ENCODE measurements around the gene SLC15A2. TPM values are rescaled to one million over a fixed set of nuclear protein-coding genes. Genes with fewer than 3 reads are reported as not detected.
A peak's percentile ranks its signal among the peaks of the same experiment; 100 is the strongest.

Gene SLC15A2
- total RNA-seq, 1 donor from 2014 or later: 0.40 TPM

DNA sequence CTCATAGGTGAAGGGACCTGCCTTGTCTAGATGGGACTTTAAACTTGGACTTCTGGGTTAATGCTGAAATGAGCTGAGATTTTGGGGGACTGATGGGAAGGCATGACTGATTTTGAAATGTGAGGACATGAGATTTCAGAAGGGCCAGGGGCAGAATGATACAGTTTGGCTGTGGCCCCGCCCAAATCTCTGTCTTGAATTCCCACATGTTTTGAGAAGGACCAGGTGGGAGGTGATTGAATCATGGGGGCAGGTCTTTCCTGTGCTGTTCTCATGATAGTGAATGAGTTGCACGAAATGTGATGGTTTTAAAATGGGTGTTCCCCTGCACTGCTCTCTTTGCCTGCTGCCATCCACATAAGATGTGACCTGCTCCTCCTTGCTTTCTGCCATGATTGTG is 85.0 kb downstream of the SLC15A2 start:
- no peak overlapping the region for H3K4me3 ChIP-seq (ENCODE audit: low read depth, low read length)
- no peak for DNase-seq (ENCODE audit: low read depth)
- TF ChIP-seq, protein P1, sequence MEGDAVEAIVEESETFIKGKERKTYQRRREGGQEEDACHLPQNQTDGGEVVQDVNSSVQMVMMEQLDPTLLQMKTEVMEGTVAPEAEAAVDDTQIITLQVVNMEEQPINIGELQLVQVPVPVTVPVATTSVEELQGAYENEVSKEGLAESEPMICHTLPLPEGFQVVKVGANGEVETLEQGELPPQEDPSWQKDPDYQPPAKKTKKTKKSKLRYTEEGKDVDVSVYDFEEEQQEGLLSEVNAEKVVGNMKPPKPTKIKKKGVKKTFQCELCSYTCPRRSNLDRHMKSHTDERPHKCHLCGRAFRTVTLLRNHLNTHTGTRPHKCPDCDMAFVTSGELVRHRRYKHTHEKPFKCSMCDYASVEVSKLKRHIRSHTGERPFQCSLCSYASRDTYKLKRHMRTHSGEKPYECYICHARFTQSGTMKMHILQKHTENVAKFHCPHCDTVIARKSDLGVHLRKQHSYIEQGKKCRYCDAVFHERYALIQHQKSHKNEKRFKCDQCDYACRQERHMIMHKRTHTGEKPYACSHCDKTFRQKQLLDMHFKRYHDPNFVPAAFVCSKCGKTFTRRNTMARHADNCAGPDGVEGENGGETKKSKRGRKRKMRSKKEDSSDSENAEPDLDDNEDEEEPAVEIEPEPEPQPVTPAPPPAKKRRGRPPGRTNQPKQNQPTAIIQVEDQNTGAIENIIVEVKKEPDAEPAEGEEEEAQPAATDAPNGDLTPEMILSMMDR (conservative IDR thresholded peaks at IDR 0.05; ENCODE audit: low read depth, low read length): no peak

DNA sequence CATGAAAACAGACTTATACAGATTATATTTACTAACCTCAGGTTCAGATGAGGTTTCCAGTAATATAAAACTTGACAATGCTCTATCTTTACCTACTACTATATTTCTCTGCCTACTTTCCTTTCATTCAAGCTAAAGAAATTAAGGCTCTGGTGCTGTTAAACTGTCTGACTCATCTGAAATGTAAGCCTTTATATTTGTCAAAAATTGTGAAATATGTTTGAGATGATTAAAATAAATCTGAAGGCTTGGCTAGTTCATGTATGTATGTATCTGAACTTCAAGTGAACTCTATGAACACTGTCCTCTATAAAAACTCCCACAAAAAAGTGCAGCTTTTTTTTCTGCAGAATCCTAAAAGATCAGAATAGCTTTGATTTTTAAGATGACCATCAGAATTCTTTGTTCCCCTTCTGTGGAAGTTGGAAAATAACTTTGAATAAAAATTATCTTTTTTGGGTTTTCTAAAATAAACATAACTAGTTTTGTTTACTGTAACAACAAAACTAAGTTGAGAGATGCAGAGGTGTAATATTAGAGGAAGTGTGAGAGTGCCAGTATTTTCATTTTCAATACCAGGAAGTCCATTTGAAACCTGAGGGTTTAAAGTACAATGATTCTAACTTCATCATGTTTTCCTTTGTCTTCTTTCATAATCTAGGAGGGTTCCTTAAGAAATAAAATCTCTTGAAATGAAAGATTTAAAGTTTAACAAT is 85.7 kb downstream of the SLC15A2 start:
- no peak for DNase-seq (ENCODE audit: low read depth)
- H3K4me3 ChIP-seq (ENCODE audit: low read depth, low read length): no peak overlapping the region
- TF ChIP-seq, protein P1 (conservative IDR thresholded peaks at IDR 0.05; ENCODE audit: low read depth, low read length): no peak

DNA sequence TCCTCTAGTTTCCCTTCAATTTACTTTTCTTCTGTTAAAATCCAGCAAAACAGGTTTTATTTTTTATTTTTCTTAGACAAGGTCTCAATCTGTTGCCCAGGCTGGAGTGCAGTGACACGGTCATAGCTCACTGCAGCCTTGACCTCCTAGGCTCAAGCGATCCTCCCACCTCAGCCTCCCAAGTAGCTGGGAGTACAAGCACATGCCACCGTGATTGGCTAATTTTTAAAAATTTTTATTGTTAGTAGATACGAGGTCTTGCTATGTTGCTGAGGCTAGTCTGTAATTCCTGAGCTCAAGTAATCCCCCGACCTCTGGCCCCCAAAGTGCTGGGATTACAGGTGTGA is 86.2 kb downstream of the SLC15A2 start:
- TF ChIP-seq, protein P1 (conservative IDR thresholded peaks at IDR 0.05; ENCODE audit: low read depth, low read length): no peak
- no peak overlapping the region for H3K4me3 ChIP-seq (ENCODE audit: low read depth, low read length)
- DNase-seq (ENCODE audit: low read depth): no peak

DNA sequence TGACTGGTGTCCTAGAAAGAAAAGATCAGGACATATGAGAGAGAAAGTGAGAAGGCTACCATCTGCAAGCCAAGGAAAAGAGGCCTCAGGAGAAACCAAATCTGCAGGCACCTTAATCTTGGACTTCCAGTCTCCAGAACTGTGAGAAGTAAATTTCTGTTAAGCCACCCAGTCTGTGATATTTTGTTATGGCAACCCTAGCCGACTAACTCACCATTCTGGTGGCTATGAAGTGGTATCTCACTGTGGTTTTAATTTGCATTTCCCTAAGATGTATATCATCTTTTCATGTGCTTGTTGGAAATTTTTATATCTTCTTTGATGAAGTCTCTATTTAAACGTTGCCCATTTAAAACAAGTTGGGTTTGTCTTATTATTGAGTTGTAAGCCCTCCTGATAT is 87.3 kb downstream of the SLC15A2 start:
- H3K4me3 ChIP-seq (ENCODE audit: low read depth, low read length): no peak overlapping the region
- TF ChIP-seq, protein P1 (conservative IDR thresholded peaks at IDR 0.05; ENCODE audit: low read depth, low read length): no peak
- no peak for DNase-seq (ENCODE audit: low read depth)

DNA sequence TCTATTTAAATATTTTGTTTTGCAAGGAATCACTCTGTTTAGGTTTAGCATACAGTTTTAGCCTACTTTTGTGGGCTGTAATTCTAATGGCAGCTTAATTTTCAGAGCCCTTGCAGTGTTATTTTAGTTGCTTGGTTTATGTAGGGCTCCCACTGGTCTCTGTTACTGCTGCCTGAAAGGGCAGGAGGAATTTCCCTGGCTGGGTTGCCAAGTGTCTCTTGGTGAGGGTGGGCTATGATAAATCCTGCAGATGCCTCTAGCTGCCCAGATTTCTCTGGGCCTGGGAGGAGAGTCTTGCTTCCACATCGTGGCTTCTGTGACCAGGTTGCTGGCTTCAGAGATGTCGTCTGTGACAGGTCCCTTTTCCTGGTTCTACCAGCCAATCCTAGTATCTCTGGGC is 91.6 kb downstream of the SLC15A2 start:
- no peak overlapping the region for H3K4me3 ChIP-seq (ENCODE audit: low read depth, low read length)
- TF ChIP-seq, protein P1 (conservative IDR thresholded peaks at IDR 0.05; ENCODE audit: low read depth, low read length): no peak
- no peak for DNase-seq (ENCODE audit: low read depth)

DNA sequence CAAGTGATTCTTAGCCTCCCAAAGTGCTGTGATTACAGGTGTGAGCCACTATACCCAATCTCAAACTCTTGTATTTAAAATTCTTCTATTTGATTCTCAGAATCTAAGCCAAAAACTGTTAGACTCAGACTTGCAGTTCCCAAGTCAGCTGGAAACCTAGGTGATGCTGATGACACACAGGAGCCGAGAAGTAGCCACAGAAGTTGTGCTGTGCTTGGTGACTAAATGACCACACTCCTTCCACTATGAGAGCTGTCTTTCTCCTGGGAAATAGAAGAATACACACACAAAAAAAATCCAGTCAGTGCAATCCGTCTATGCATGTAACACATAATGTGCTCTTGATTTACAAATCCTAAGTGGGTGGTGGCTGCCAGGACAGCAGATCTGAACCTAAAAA is 93.9 kb downstream of the SLC15A2 start:
- no peak overlapping the region for H3K4me3 ChIP-seq (ENCODE audit: low read depth, low read length)
- no peak for DNase-seq (ENCODE audit: low read depth)
- TF ChIP-seq, protein P1 (conservative IDR thresholded peaks at IDR 0.05; ENCODE audit: low read depth, low read length): no peak

DNA sequence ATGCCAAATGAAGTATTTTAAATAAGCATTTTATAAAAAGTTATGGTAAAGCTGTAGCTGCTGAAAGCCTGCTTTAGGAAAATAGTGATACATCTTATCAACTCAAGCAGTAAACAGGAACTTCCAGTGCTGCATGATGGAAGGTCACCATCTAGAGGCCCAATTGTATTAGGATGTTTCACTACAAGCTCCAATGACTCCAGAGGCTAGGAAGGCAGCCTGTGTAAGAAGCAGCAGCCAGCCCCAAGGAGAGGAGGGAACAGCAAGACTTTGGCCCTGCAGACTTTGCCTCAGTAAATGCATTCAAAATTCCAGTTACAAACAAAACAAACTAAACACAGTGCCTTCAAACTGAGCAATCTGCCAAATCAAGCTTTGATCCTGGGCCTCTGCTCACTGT is 95.7 kb downstream of the SLC15A2 start:
- TF ChIP-seq, protein P1 (conservative IDR thresholded peaks at IDR 0.05; ENCODE audit: low read depth, low read length): peak; percentile 53
- no peak for DNase-seq (ENCODE audit: low read depth)
- no peak overlapping the region for H3K4me3 ChIP-seq (ENCODE audit: low read depth, low read length)

Measured in epithelial cell of proximal tubule (primary cell).